GM21737 (cell line): ENCODE data around the gene SPPL3.
"Not testable (repeated sequence)": the region's sequence is repeated elsewhere in the genome, so short reads cannot be mapped to it uniquely, and the experiment has no call there.

Source experiments
- ATAC-seq: cut with Tn5 transposase; IDR thresholded peaks from one replicate; pipeline ENCODE4 v1.9.1; 2021; ENCODE audit warnings: mild to moderate bottlenecking, moderate library complexity; ENCODE audit not compliant: unreplicated experiment

Gene SPPL3

DNA sequence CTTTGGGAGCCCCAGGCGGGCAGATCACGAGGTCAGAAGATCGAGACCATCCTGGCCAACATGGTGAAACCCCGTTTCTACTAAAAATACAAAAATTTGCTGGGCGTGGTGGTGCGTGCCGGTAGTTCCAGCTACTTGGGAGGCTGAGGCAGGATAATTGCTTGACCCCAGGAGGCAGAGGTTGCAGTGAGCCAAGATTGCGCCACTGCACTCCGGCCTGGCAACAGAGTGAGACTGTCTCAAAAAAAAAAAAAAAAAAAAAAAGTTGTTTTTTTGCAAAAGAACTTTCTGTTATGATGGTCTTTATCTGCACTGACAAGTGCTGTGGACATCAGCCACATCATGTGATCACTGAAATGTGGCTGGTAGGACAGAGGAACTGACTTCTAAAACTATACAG is 111.7 kb downstream of the SPPL3 start:
- ATAC-seq: not testable (repeated sequence)

DNA sequence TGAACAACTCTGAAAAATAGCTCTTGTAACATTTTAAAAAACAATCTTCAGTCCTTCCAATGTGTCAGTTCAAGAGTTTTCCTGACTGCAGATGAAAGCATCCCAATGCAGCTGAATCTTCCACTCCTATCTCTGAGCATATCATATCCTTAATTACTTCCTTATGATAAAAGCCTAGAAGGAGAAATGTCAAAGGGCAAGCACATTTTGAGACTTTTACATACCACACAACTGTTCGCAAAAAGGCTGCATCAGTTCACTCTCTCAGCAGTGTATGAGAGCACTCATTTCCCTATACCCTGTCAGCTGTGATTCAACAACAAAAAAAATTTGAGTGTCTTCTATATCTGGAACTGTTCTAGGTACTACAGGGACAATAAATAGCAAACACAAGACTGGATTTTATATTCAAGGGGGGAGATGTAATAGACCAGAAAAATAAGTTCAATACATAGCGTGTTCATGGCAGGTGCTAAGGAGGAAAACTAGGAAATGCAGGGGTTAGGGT is 112.4 kb downstream of the SPPL3 start:
- ATAC-seq: no peak

DNA sequence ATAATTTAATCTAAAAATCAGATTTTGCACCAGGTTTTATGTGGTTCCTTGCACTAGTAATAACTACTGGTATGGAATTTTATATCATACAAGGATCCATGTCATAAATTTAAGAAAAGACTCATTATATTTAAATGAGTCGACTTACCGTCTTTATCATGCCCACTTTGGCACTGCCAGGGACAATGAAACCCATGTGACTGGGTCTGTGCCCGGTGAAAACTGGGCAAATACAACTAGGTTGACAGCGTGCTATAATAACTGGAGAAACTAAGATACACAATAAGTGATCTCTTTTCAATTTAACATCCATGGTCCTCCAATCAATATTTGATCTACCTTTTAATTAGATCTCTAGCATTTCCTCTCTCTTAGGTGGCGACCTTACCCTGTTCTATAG is 114.0 kb downstream of the SPPL3 start:
- ATAC-seq: no peak

DNA sequence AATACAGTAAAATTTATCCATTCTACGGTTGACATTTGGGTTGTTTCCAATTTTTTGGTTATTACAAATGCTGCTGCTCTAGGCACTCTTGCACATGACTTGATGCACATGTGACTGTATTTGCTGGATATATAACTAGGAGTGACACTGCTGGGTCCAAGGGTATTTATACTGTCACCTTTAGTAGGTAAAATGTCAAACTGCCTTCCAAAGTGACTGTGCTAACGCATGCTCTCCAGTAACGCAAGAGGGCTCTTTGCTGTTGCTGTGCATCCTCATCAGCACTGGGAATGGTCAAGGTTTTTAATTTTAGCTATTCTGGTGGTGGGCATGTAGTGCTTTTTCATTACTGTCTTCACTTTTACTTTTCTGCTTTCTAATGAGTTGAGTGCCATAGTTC is 116.3 kb downstream of the SPPL3 start:
- no peak for ATAC-seq

DNA sequence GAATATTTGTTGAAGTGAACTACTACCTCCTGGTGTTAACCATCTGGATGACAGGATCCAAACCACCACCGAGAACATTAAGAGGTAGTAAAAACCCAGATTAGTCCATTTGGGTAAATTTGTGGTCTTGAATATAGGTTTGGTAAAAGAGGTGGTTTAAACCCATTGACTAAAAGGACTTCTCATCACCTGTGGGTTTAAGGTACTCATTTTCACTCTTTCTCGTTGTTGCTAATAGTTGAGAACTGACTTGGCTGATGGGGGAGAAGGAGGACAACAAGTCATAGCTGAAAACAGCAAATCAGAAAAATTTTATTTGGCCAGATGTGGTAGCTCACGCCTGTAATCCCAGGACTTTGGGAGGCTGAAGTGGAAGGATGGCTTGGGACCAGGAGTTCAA is 119.4 kb downstream of the SPPL3 start:
- no peak for ATAC-seq

DNA sequence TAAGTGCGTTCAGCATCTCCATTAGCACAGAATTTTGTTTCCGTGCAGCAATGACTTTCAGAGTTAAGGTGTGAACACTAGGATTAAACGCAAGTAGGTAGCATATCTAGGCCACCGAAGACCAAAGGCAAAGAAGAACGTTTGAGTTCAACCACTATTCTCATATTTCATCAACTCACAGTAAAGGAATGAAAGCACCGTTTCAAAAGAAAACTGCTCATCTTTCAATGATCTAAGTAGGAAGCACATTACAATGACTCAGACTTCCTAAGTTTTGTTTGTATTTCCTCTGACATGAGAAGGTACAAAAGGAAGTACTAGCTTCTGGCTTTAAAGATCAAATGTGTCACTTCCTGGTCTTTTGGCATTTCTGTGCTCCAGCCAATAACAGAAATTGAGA is 121.0 kb downstream of the SPPL3 start:
- ATAC-seq: no peak

DNA sequence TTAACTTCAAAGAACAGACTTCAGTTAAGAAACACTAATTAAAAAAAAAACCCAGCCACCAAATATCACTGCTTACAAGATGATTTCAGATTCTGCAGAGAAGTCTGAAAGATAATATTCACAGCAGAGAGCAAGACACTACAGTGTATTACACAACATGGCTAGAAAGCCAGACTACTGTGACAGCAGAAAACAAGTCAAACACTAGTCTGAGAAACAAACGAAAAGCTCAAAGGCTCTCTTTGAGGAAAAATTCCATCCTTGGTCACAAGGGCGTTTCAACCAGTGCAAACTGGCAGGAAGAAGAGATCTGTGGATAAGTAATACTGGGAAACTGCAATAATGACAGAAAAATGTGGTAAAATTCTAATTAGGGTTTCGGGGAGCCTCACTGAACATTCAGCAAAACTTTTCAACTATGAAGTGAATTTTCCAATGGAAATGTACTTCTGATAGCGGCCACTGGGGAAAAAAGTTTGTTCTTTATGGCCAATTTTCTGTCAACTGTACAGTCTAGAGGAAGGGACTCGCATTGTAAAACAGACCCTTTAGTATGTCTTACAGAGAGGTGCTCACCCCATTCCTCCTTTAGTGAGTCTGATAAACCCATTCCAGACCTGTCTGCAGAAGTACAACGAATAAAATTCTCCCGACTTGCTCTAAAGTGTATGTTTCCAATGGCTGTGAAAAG is 128.2 kb downstream of the SPPL3 start:
- ATAC-seq: no peak

DNA sequence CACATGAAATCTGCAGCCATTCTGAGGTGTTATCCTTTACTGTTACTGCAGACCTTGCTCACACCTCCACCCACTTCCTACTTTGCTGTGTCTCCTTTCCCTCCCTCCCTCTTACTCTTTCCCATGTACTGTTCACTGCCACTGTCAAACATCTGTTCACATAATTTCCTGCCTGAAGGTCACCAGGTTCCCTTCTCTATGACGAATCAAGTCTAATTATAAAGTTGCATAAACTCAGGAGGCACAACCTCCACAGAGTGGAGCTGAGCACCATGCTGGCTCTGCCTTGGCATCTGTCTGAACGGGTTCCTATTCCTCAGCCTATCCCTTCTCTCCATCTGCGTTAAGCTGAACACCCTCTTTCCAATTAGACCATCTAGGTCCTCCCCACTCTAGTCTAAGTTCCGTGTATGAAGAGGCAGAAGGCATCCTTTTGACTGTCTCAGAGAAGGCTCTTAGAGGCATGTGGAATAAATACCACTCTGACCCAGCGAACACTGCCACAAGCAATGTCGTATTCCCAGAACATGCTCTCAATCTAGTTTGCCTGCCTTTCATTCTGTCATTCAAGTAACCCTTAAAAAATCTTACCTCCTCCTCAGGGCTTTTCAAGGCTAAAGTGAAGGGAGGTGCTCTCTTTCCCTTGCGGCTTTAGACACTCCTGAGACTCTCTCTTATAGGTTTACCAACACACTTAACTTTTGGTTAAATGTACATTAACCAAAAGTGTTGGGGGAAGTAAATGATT is 129.8 kb downstream of the SPPL3 start:
- ATAC-seq: no peak

DNA sequence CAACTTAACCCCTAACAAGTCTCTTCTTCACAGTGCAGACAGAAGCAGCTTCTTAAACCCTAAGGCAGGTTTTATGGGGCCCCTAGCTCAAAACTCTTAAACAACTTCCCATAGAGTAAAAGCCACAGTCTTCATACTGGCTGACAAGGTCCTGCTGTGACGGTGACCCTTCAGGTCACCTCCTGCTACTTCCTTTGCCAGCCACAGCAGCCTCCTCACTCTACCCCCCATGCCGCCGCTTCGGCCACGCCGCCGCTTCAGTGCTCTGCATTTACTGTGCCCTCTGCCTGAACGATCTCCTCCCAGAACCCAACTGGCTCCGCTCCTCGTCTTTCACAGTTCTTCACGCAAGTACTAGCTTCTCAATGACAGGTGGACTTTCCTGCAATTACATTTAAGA is 133.1 kb downstream of the SPPL3 start:
- no peak for ATAC-seq

DNA sequence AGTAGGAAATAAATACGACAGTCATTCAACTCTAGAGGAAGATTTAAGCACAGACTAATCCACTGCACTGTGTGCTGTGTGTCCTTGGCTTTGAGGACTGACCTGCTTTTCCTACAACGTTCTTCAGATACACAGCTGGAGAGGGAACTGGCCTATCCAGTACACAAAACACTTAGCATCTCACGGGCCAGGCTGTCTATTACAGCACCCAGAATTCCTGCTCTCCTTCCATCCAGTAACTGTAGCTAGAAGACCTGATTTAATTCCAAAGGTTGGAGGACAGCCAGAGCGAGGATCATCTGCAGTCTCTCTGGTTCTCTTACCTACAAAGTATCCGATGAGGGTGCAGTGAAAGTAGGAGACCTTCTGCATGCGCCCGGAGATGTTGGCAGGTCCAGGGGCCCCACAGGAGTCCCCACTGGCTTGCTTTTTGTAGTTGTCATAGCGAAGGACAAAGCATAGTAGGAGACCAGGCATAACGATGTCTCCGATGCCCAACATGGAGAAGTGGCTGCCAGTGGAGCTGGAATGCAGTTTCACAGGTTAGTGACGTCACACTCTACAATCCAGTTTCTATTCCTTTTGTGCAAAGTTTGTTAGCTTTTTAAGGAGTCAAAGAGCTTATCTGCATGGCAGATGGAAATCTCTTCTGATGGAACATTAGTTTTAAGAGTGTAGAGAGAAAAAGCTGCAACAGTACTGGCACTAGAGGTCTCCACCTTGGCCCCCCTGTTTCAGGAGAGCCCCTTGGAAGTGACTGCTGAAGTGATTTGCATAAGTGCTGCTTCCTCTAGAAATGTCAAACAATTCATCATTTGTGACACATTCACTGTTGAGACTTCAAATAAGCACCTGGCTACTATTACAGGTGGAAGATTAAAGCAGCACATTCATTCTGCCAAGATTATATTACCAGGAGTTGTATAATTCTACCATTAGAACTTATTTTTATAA is 136.8 kb downstream of the SPPL3 start:
- no peak for ATAC-seq

DNA sequence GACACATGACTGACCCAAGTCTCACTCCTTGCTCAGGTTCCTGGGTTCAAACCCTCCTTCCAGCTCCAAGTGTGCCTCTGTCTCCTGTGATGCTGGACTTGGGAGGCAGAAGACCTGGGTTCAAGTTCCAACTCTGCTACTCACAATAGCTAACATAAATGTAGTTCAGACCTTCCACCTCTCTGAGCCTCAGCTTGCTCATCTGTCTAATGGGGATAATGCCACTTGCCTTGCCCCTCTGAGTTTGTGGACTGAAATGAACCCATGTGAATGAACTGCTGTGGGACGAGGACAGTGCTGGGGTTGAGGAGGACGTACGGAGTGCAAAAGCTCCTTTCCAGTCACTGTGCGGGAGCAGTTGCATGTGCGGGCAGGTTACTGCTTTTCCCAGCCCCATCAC is 137.6 kb downstream of the SPPL3 start:
- no peak for ATAC-seq

DNA sequence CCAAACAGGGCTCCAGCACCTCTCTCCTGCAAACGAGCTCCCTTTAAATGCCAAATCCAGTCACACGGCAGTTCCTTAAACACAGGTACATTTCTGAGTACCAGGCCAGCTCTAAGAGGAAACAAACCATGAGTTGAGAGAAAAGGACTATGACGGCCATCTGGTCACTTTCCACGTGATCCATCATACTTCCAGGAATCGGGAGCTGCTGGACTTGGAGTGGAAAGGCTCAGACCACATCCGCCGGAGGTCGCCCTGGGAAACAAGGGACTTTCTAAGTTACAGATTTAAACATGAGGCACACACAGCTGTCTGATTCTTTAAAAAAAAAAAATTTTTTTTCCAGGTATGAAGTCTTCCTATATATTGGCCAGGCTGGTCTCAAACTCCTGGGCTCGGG is 139.3 kb downstream of the SPPL3 start:
- ATAC-seq: no peak

DNA sequence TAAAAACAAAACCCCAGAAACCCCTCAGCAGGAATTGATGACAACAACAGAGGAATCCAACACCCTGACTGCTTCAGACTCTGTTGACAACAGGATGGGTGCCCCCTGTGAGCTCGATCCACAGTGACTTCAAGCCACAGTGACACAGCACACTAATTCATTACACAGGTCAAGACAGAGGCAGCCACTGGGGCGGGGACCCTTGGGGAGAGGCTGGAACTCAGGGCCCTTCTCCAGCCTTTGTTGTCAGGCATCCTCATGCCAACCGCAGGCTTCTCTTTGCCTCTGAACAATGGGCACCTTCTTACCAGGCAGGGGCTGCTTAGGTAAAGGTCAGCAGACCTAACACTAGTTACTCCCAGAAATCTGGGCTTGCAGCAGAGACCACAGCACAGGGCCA is 140.9 kb downstream of the SPPL3 start:
- ATAC-seq: no peak

DNA sequence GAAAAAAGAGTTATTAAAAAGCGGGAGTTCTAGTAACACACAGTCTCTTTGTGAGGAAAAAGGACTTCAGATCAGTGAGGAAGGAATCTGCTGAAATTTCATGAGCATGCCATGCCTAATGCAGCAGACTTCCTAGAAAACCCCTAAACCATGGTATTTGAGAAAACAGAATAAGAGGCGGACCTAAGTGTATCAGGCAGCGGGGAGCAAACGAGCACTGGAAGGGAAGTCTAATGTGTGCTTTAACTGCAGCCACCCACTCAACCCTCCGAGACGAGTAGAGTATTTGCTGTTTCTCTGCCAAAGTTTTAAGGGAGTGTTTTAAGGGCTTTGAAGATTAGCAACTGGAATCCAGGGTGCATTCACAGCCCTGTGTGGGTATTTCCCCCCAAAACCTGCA is 142.1 kb downstream of the SPPL3 start:
- ATAC-seq: no peak

DNA sequence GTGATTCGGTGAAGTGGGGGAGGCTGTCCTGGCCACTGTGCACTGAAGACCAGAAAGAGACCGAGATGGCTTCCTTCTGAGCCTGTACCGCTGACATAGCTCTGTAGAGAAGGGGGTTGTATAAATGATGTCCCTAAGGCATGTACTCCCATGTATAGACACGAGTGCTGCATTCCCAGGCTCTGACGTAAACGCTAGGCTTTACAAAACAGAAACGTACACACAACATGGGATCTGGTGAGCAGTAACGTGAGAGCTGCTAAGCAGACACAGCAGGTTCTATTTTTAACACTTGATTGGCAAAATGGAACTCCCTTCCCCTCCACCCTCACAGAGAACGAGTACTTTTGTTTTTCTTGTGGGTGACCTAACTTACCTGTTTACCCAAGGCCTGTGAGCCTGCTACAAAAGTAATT is 142.6 kb downstream of the SPPL3 start:
- ATAC-seq: no peak

DNA sequence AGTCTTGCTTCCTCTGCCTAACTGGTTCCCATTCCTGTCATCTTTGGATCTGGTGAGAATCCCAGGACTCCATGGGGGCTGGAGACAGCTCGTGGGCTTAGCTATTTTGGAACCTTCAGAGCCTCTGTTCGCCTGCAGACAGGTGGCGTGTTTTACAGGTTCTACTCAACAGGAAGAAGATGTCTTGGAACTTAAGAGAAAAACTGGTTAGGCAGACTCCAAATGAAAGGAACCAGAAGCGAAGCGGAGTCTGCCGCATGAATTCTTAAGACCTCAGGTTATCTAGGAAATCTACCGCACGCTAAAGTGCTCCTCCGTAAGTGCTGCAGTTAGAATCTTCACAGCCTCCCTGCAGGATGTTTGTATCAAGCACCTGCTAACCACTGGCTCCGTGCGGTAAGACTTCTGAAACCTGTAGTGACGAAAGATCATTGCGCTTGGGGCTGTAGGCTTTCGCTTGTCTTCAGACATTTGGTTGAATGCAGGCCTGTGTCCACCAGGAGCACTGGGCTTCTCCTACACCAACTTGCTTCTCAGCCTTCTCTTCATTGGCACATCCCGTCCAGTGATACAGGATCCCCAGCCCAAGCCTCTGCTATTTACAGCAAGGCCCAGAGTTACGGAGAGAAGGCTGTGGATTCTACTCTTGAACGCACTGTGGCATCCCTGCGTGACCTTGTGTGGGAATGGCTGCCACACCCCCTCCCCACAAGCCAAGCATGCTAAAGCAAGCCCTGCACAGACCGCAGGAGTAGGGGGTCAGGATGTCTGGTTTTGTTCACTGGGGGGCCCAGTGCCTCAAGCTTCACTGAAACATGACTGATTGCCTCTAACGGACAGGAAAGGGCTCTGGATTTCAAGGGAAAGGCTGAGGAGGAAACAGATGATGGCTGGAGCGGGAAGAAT is 143.6 kb downstream of the SPPL3 start:
- ATAC-seq: no peak

DNA sequence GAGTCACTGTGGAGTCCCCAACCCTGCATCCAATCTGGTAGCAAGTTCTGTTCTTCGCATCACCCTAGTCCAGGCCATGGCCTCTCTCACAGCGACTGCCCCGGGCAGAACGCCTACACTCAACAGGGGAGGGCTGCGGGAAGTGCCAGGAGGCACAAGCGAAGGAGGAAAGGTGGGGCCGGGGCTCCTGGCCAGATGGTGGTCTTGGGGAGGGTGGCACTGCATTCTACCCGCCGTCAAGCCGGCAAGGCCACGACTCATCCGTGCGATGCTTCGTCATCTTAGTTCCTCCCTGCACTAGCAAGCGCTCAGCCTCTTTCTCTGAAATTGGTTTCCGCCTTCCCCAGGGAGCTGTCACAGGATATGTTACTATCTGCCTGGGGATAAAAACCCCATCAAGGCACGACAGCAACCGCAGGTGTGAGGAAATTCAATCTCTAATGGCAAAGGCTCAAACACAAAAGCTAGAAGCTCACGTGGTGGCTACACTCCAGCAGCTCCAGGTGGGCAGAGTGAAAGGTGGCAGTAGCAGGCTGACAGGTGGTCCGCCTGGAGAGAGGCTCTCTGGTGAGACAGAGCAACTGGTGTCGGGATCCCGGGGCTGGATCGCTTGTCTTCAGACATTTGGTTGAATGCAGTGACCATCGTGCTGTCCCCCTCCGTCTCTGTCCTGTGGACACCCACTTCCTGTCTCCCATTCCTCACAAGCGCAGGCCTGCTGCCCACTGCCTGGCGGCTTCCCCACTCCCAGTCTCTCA is 144.4 kb downstream of the SPPL3 start:
- no peak for ATAC-seq

DNA sequence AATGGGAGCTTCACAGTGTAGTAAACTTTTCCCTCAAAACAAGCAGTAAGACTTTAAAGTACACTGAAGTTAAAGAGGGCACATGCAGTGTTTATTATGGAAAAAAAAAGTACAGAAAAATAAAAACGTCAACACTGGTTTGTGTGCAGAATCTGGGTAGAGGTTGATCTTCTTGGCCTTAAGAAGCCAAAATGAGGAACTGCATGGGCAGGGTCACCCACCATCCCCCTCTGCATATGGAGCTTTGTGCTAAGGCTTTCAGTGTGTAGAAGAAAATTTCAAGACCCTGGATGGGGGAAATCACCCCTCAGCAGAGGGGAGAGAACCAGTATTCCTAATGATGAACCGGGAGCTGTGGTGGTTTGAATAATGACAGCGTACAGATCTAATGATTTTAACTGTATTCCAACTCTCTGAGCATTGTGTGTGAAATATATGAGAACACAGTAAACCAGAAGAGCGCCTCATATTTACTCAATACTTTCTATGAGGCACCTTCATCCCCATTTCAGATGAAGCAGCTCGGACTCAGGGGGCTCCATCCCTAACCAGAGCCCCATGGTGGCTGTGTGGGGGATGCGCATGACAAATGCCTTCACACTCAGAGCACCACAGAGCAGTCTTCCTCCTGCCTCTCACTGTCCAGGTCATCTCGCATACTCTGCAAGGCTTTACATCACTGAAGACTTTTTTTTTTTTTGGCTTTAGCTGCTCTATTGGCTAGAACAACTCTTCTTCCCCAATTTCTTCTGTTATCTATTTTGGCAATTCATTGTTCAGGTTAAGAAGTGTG is 145.2 kb downstream of the SPPL3 start:
- no peak for ATAC-seq

DNA sequence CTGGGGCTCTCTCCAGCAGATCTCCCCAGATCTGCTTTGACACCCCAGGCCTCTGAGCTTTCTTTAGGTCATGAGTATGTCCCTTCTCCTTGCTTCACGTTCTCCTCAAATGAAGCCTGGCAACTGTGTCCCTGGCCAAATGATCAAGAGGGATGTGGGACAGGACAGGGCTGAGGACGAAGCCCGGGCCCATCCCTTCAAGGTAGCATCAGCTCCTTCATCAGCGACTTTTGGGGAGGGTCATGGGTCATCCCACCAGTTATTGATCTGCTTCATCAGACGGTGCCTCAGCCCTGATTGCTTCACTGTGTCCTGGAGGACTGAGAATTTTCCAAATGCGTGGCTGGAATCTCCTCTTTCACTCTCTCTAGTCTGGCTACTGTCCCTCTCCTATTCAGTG is 146.2 kb downstream of the SPPL3 start:
- ATAC-seq: no peak
